ENCODE measurements around the gene ENOX2.

The ENOX2 gene

GRCh38 chrX:130694983-130695382, 208.0 kb downstream of the ENOX2 start:
- DNase-seq = no peak

- no peak for DNase-seq
Measured at GRCh38 chrX:130691576-130691975, 211.4 kb downstream of the ENOX2 start.

- DNase-seq = peak in 2 of 3 donors; percentile 5 to 10
Measured at GRCh38 chrX:130688360-130688759, 214.6 kb downstream of the ENOX2 start.

DNA sequence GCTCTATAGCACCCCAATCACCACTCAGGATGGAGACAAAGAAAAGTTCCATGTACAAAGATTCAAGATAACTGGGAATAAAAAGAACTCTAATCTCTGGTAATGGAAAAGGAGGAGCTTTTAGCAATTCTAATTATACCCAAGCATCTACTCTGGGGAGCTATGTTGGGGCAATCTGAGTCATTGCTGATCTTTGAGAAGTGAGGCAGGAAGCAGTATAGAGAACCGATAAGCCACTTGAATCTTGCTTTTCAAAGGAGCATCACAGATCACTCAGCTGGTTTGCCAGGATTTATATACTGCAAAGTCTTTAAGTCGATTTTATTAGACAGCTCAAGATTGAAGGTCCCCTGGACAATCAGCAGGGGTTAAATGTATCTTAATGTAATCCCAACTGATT, 220.0 kb downstream of the ENOX2 start:
- no peak for DNase-seq

- no peak for DNase-seq
Measured at GRCh38 chrX:130680164-130681035, 222.6 kb downstream of the ENOX2 start.

DNA sequence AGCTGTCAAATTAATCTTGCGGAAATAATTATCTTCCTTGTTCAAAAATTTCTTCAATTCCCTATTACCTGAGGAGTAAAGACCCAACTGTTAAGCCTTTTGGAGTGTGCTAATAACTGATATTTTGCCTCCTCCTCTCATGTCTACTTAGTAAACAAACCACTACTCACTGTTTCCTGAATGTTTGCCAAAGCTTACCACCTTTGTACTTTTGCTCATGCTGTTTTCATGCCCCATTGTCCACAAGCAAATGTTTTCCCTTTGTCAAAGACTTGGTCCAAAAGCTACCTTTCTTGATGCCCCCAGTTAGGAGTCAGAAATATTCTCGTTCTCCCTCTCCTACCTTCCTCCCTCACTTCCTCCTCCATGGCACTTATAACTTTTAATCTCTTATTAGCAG, 226.1 kb downstream of the ENOX2 start:
- no peak for DNase-seq

GRCh38 chrX:130672214-130672613, 230.8 kb downstream of the ENOX2 start:
- DNase-seq = no peak

DNA sequence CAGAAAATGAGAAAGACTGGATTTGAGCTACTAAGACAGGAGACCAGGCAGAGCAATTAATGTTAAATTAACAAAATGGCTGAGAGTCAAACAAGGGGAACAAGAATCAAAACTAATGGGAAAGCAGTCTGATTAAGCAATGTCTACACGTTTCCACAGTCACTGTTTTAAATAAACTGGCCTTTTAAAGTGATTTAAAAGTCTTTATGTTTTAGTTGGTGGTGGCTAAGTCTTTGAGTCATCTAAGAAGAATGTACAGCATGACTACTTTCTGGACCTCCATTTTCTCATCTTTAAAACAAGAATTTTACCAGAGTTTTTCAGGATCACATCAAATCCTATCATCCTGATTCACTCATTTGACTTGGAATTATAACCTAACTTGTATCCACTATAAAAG, 233.8 kb downstream of the ENOX2 start:
- DNase-seq = no peak

DNA sequence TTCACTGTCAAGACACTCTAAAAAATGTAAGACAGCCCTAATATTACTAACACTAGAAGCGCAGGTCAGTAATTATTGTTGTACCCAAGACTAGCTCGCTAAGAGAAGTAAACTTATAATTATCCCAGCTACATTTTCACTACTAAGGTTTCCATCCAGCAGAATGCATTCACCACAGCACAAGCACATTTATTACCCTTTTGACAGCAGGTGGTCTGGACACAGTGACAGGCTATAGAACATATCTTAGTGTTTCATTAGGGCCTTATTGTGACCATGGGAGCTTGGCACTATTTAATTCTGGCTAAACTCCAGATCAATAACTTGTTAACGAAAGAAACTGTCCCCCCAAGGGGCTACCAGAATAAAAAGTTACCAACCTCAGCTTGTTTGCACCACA, 237.7 kb downstream of the ENOX2 start:
- DNase-seq = no peak

DNA sequence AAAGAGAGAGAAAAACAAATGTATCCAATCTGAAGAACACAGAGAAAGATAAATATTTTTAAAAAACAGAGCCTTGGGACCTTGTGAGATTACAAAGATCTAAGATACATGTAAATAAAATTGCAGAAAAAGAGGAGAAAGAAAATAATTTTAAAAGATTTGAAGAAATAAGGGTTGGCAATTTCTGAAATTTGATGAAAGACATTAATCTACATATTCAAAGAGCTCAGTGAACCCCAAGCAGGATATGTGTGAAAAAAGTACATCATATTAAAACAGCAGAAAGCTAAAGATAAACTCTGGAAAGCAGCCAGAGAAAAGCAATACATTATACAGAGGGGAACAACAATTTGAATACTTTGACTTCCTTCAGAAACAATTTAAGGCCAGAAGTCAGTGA, 244.7 kb downstream of the ENOX2 start:
- DNase-seq = no peak

DNA sequence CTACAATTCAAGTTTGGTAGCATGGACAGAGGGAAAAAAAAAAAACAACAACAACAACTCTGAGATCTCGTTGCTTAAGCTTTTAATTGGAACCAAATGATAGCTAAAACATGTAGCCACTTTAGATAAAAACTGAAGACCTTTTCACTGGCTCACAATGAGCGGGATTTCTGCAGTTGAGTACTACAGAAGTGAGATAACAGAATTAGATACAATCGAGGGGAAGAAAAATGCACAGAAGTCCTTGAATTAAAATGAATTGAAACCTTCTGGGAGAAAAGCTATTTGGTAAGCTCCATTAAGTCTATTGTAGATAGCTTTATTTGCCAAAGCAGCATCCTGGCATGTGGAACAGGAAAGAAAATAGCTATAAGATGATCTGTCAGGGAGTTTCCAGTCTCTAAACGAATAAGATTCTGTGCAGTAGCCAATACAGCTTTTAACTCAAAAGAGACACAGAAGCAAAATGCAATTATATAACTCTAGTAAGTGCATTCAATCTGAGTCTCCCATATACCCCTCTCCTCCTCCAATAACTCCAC, 248.5 kb downstream of the ENOX2 start:
- DNase-seq = no peak

DNA sequence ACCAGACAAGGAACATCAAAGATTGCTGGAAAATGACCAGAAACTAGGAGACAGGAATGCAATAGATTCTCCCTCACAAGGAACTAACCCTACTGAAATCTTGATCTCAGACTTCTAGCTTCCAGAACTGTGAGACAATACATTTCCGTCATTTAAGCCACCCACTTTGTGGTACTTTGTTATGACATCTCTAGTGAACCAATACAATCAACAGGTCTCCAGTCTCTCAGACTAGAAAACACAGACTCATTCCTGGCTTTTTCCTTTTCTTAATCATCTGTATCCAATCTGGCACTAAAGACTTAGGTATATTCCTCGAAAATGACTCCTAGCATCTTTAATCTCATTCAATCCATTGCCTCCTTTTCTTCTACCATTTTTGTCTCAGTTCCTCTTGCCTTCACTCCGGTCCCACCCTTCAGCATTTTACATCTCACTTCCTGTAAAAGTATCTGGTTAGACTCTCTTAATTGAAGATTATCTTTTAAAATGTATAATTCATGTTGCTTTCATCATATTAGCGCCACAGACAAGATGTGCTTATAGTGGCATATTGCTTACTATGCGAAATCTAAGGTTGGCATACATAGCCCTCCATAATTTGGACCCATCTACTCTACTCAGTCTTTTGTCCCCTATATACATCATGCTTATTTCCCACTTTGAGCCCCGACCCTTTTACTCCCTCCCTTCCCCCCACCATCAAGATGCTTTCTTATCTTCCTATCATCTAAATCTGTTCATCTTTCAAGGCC, 250.0 kb downstream of the ENOX2 start:
- no peak for DNase-seq

GRCh38 chrX:130649738-130650137, 253.3 kb downstream of the ENOX2 start:
- no peak for DNase-seq

DNA sequence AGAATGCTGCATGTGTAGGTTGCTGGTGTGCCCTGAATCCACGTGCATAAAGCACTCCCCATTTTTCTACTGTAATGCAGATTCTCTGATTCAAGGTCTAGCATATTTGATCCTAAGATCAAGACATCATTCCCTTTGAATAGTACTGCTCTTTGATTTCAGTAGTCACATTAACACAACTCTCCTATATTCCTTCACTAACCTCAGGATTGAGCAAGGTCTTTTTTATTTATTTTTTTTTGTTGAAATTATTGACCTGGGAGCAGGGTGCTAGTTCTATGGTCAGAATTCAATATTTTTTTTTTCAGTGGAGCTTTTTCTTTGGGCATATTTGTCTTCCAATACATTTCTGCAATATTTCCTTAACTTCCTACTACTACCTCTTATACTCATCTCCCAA, 255.5 kb downstream of the ENOX2 start:
- DNase-seq = no peak

- DNase-seq = no peak
Measured at GRCh38 chrX:130645955-130646583, 256.9 kb downstream of the ENOX2 start.

DNA sequence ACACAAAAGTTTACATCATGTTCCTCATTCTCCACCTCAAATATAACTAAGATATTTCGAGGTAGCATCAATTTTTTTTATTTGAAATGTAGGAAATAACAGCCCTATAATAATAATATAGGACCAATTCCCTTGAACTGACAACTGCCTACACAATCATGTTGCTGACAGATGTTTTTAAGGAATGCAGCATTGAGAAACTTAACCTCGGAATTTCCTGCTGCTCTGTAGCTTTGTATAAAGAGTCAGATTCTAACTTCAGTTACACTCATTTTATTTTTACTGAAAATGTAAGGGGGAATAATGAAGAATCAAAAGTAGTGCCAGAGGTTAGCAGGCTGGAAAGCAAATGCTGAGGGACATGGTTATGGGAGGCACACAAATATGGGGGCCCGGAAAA, 265.4 kb downstream of the ENOX2 start:
- no peak for DNase-seq

- no peak for DNase-seq
Measured at GRCh38 chrX:130636277-130636676, 266.7 kb downstream of the ENOX2 start.

DNA sequence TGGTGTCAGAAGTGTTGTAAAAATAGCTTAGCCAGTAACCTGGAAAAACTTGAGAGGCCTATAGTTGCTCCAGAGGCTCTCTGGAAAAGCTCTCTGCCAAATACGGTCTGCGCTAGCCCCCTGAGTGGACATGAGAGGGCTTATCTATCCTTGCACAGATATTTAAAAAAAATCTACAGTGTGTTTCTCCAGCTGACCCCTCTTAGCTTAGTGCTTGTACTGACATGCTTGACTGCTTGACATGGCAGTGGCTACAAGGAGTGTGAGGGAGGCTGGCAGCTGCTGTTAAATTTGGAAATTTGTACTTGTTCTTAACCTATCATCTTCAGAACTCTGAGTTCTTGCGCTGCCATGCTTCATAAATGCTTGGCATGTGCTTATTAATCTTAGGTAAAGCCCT, 272.0 kb downstream of the ENOX2 start:
- no peak for DNase-seq

DNA sequence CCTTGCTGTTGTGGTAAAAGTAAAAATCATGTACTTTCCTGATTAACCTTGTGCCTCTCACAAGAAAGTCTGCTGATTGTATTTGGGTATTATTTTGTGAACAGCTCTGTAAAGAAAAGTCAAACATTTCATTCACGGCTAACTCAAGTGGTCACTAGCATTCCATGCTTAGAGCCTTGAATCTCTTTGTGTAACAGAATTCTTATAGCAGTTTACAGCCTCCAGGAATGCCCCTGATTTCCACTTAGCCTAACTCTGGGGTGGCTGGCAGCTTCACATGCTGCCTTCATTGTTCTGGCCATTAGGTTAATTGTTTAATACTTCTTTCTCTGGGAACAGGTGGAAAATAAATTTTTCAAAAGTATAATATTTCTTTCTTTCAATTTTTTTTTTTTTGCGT, 274.5 kb downstream of the ENOX2 start:
- no peak for DNase-seq

DNA sequence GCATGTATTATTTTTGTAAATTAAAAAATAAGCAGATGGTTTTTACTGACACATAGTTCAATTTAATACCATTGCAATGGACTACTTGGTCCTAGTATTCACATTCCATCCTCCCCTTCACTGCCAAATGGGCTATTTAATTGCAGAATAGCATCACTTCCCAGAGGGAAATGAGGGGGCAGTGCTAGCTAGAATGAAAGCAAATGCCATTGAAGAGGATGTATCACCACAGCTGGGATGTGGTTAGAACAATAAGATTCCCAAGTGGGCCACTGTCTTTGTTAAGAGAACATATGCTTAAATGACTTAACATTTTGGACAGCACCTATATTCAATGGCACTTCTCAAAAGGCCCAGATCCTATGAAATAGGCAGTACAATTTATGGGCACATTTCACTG, 276.5 kb downstream of the ENOX2 start:
- no peak for DNase-seq

GRCh38 chrX:130625386-130625785, 277.6 kb downstream of the ENOX2 start:
- no peak for DNase-seq

- no peak for DNase-seq
Measured at GRCh38 chrX:130623518-130623917, 279.5 kb downstream of the ENOX2 start.

DNA sequence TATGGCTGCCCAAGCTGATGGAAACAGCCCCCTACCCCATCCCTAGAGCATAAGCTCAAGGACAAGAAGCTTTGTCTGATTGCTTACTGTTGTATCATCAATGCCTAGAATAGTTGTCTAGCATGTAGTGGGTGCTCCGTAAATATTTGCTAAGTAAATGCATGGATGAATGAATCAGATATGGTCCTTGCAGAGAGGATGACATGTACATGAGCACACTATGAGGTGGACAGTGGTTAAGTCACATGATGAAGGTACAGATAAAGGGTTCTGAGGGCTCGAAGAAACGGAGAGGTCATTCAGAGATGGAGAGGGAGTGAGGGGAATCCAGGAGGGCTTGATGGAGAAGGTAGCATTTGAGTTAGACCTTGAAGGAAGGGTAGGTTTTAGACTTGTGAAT, 287.1 kb downstream of the ENOX2 start:
- no peak for DNase-seq

- no peak for DNase-seq
Measured at GRCh38 chrX:130607431-130607830, 295.6 kb downstream of the ENOX2 start.

Measured in suppressor macrophage treated with lipopolysaccharide for 1 hour (primary cell).